MCF 10A (cell line): Measurements from ENCODE around the gene PTH1R. TPM values are rescaled to one million over a fixed set of nuclear protein-coding genes. Genes with fewer than 3 reads are reported as not detected.

Experiments
- BruUV-seq: library from RNA; stranded (reverse); fragments of 400-500 nt; replicated peaks from 2 replicates; lab custom pipeline; 2021; lab: Mats Ljungman, UMichigan
- CTCF ChIA-PET: fragments of 300-600 bp; sonication (Branson Sonifier 250); formaldehyde crosslinking; extraction: SDS; loops from one replicate; lab custom pipeline; 2021; ENCODE audit warnings: antibody characterized with exemption, inconsistent platforms; lab: Yijun Ruan, JAX
- POLR2A ChIA-PET: fragments of 300-600, 350-650 bp; sonication (Branson Sonifier 250); formaldehyde crosslinking; extraction: SDS; loops from one replicate; lab custom pipeline; 2020; ENCODE audit warnings: antibody characterized with exemption, inconsistent platforms; lab: Yijun Ruan, JAX
- DNase-seq: peaks from one replicate; pipeline ENCODE4 v3.0.0-alpha.2; 2018; ENCODE audit not compliant: unreplicated experiment
- H3K27ac Mint-ChIP-seq: one replicate; pipeline ENCODE4 v1.8.0; 2022; ENCODE audit warnings: mild to moderate bottlenecking, low read depth, mixed read lengths; ENCODE audit not compliant: unreplicated experiment
- H3K27me3 Mint-ChIP-seq: one replicate; pipeline ENCODE4 v1.8.0; 2022; ENCODE audit warnings: mixed read lengths; ENCODE audit not compliant: insufficient read depth, unreplicated experiment
- H3K36me3 Mint-ChIP-seq: one replicate; pipeline ENCODE4 v1.8.0; 2022; ENCODE audit warnings: mild to moderate bottlenecking, moderate library complexity, mixed read lengths; ENCODE audit not compliant: insufficient read depth, unreplicated experiment
- H3K4me1 Mint-ChIP-seq: one replicate; pipeline ENCODE4 v1.8.0; 2022; ENCODE audit warnings: mixed read lengths; ENCODE audit not compliant: insufficient read depth, unreplicated experiment
- H3K4me3 Mint-ChIP-seq: one replicate; pipeline ENCODE4 v1.8.0; 2022; ENCODE audit warnings: mild to moderate bottlenecking, moderate library complexity, mixed read lengths; ENCODE audit not compliant: unreplicated experiment
- H3K9me3 Mint-ChIP-seq: one replicate; pipeline ENCODE4 v1.8.0; 2022; ENCODE audit warnings: mixed read lengths; ENCODE audit not compliant: unreplicated experiment
- CTCF ChIP-seq: fragments of 200-600 bp; IDR thresholded peaks from one replicate; pipeline ENCODE4 v1.8.0; 2022; ENCODE audit warnings: antibody characterized with exemption, mild to moderate bottlenecking; ENCODE audit not compliant: unreplicated experiment
- intact Hi-C: fragments of 100-400 bp; cut with micrococcal nuclease; formaldehyde crosslinking; loops from 2 replicates; pipeline ENCODE4 v1.14.1; 2022
- total RNA-seq: library from RNA; stranded (reverse); gene quantifications from 2 replicates; pipeline ENCODE4 v1.2.3, GENCODE V29; 2022

PTH1R gene
- total RNA-seq, 1 experiment from 2014 or later, result not detected

DNA sequence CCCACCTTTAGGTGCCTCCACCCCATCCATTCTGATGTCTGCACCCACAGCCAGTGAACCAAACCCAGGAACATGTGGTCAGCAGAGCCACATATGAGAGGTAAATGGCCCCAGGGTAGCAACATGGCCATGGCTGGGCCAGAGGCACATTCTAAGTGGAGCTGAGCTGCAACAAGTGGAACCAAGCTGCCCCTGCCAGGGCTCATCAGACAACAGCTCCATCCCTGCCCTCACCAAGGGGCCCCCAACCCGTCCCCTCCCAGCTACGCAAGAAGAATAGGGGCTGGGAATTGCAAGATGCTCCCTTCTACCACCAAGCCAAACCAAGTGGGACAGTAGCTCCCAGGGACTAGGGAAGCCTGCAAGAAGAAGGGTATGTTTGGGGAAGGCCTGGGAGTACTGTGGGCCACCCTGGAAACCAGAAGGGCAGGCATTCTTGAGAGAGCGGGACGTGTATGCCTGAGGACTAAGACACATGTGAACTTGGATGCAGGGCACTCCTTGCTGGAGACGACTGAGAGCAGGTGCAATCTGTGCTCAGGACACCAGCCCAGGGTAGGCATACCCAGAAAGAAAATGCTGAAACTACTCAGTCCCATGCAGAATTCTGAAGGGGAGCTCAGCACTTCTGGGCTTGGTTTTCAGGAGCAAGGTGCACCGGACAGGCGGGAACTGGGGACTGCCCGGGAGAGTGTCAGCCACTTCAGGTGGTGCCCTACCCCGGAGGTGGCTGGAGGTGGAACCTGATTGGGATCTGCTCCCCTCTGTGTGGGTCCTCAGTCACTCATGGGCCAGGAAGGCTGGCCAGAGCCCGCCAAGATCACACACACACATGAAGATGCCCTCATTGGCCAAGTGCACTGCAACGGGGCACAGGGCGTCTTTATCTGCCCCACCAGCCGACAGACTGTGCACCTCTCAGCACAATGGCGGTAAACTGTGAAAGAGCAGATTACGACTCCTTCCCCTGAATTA lies 23.8 kb upstream of the PTH1R start:
- no peaks in the 10 kb centered on the region for H3K4me1 Mint-ChIP-seq
- peaks cover 44% of the 10 kb centered on the region for H3K27me3 Mint-ChIP-seq
- no TSS peak for BruUV-seq
- intact Hi-C loops, result no loop called here
- H3K27ac Mint-ChIP-seq, result no peak overlapping the region
- no peak overlapping the region for H3K4me3 Mint-ChIP-seq
- H3K36me3 Mint-ChIP-seq, result no peaks in the 10 kb centered on the region
- H3K9me3 Mint-ChIP-seq, result no peaks in the 10 kb centered on the region
- DNase-seq, result no peak
- no peak for TF ChIP-seq CTCF
- CTCF ChIA-PET, result no interaction called here
- POLR2A ChIA-PET, result no interaction called here

DNA sequence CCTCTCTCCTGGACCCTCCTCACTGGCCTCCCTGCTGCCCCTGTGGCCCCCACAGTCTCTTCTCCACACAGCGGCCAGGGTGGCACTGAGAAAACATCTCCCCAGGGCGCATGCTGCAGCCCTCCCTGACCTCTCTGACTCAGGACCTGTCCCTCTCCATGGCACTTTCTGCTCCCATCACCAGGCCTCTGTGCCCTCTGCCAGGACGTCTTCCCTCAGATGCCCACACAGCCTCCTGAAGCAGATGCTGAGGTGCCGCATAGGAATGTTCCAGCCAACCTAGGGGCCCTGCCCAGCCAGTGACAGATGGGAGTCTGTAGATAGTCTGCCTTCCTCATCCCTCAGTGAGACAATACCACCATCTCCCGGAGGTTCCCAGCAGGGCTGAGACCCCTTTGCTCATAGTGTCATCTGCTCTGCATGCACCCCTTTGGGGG lies 22.9 kb upstream of the PTH1R start:
- ChIA-PET POLR2A (no interaction called here), CTCF (no interaction called here)
- Mint-ChIP-seq H3K27me3 (peaks cover 46% of the 10 kb centered on the region), H3K4me1 (no peaks in the 10 kb centered on the region), H3K4me3 (no peak overlapping the region), H3K27ac (no peak overlapping the region), H3K9me3 (no peaks in the 10 kb centered on the region), H3K36me3 (no peaks in the 10 kb centered on the region)
- intact Hi-C loops, result no loop called here
- no TSS peak for BruUV-seq
- no peak for DNase-seq
- TF ChIP-seq CTCF, result no peak

DNA sequence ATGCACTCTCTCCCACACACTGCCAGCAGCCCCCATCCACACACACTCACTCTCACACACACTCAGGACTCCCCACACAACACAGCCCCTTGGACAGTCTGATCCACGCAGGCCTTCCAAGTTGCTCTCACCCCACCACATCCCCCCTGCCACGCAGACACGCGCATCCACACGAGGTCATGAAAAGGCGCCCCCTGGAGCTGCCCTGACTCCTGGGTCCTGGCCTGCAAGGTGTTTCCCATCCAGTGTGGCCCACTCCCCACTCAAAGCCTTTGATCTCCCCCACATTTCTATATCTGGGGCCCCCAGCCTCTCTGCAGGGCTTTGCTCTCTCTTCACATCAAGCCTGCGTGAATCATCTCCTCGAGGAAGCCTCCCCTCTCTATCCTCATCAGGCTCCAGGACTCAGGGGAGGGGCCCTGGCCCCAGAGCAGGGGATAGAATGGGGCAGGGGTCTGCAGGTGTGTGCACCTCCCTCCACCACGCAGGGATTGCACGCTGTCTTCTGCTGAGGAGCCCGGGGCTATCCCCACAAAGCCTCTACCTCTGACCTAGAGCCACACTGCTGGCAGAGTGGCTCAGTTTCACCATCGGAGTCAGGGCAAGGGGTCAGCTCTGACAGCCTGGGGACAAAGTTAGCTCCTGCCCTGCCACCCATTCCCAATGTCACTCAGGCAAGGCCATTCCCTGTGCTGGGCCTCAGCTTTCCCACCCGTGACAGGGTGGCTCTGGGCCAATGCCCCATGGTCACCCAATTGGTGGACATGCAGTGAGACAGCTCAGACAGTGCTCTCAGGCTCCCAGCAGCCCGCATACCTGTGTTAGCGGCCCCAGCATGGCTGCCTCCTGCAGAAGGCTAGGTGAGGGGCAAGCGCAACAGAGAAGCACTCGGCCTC lies 20.7 kb upstream of the PTH1R start:
- BruUV-seq, result no TSS peak
- no peak for TF ChIP-seq CTCF
- intact Hi-C loops, result no loop called here
- no peak for DNase-seq
- CTCF ChIA-PET, result interaction anchor here (0.6 kb wide), 1 partner anchor 10 kb away, joined by 3 read pairs; no protein-coding TSS in a partner anchor
- Mint-ChIP-seq H3K4me3 (no peak overlapping the region), H3K9me3 (no peaks in the 10 kb centered on the region), H3K4me1 (no peaks in the 10 kb centered on the region), H3K36me3 (no peaks in the 10 kb centered on the region), H3K27ac (no peak overlapping the region), H3K27me3 (peaks cover 46% of the 10 kb centered on the region)
- POLR2A ChIA-PET, result no interaction called here
